Stimulated activated memory B cell treated with anti-CD40 and anti-IgM and Interleukin-4, amounts not matched to agents 10 μg/mL and 1 μg/mL and 100 μg/mL, for 72 hours (primary cell): ENCODE results near the gene CNTNAP2.
"Not testable (repeated sequence)": the region's sequence is repeated elsewhere in the genome, so short reads cannot be mapped to it uniquely, and the experiment has no call there.

ENCODE experiments used
- ATAC-seq: fragments of 150-1000 bp; cut with Tn5 transposase; 2 replicates; pipeline ENCODE4 v1.10.0; 2021
- H3K27ac Mint-ChIP-seq: one replicate; pipeline ENCODE4 v1.8.0; 2022; ENCODE audit warnings: mild to moderate bottlenecking, mixed read lengths
- H3K27me3 Mint-ChIP-seq: one replicate; pipeline ENCODE4 v1.8.0; 2022; ENCODE audit warnings: mixed read lengths
- H3K36me3 Mint-ChIP-seq: one replicate; pipeline ENCODE4 v1.8.0; 2022; ENCODE audit warnings: mixed read lengths
- H3K4me1 Mint-ChIP-seq: one replicate; pipeline ENCODE4 v1.8.0; 2022; ENCODE audit warnings: mixed read lengths
- H3K4me3 Mint-ChIP-seq: one replicate; pipeline ENCODE4 v1.8.0; 2022; ENCODE audit warnings: mild to moderate bottlenecking, moderate library complexity, mixed read lengths
- H3K9me3 Mint-ChIP-seq: one replicate; pipeline ENCODE4 v1.8.0; 2022; ENCODE audit warnings: mixed read lengths

The CNTNAP2 gene

DNA sequence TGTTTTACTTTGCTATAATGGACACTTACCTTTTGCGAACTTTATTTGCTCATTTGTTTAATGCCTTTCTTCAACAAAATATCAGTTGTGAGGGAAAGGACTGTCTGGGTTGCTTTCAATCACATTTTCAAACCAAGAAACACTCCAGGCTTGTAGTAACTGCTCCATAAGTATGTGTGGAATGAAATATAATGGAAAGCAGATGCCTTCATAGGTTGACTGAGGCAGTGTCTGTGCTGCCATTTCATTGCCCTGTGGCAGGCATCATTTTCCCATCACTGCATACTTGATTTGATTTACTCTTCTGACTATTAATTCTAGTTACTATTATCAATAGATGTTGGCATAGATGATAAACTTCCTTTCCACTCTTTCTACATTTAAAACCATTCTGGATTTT, 762.3 kb downstream of the CNTNAP2 start:
- Mint-ChIP-seq H3K27ac (no peak overlapping the region), H3K36me3 (no peaks in the 10 kb centered on the region), H3K9me3 (peaks cover 10% of the 10 kb centered on the region), H3K4me3 (no peak overlapping the region), H3K4me1 (no peaks in the 10 kb centered on the region), H3K27me3 (no peaks in the 10 kb centered on the region)
- ATAC-seq: no peak

DNA sequence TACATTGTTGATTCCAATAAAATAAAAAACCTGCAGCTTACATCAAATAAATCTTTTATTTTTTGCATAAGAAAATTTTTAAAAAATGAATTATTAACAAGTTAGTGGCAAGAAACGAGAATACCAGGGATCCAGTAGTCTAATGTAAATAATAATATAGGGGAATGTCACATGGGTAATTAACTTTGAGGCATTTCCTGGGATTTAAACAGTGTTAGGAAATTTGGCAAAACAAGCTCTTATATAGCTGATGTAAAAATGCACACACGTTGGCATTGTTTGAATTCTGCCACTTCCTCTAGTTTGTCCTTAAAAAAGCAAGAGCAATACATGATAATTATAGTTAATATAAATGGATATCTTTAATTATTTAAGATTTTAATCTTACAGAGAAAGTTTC, 768.6 kb downstream of the CNTNAP2 start:
- peaks cover 9% of the 10 kb centered on the region for H3K9me3 Mint-ChIP-seq
- no peak overlapping the region for H3K27ac Mint-ChIP-seq
- no peaks in the 10 kb centered on the region for H3K36me3 Mint-ChIP-seq
- H3K27me3 Mint-ChIP-seq: no peaks in the 10 kb centered on the region
- no peak overlapping the region for H3K4me3 Mint-ChIP-seq
- ATAC-seq: no peak
- no peaks in the 10 kb centered on the region for H3K4me1 Mint-ChIP-seq

DNA sequence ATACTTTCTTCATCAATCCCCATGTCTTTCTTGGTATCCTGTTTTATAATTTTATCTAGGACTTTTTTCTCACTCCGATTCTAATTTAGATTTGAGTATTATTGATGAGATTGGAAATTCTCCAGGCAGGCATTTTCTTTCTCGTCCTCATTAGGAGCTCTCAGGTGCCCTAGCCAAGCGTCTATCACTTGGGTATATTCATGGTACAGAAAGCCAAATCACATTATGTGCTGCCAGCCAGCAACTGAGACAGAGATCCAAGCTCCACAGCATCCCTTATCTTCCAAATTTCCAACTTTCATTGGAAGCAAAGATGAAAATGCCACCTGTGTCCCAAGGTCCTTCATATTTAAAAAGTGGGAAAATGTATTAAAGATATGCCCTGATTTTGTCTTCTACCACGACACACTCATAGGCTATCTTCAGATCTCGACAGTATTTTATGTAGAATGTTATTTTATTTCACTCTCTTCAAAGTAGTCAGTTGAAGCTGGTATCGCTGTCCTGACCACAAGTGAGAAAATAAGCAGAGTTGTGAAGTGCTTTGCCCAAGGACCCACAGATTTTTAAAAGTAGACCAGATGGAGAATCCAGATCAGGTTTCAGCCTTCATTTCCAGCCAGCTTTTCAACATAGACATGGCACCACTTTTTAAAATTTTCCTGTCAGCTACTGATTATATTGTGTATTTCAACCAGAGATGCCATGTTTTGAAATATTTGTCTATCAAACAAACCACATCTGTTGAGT, 773.4 kb downstream of the CNTNAP2 start:
- peaks cover 4% of the 10 kb centered on the region for H3K9me3 Mint-ChIP-seq
- no peaks in the 10 kb centered on the region for H3K36me3 Mint-ChIP-seq
- H3K4me1 Mint-ChIP-seq: no peaks in the 10 kb centered on the region
- H3K4me3 Mint-ChIP-seq: no peak overlapping the region
- no peak overlapping the region for H3K27ac Mint-ChIP-seq
- ATAC-seq: no peak
- no peaks in the 10 kb centered on the region for H3K27me3 Mint-ChIP-seq

DNA sequence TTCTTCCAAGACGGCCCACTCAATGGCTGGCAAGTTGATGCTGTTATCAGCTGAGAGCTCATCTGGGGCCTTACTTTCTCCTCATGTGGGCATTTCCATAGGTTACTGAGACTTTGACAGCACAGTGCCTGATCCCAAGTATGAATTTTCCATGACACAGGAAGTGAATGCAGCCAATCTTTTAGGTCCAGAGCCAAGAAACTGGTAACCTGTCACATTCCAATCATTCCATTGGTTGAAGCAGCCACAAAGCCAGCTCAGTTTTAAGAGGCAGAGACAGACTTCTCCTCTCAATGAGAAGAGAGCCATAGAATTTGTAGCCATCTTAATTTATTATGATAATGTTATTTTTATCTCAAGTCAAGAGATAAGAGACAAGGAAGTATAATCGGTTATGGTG, 775.5 kb downstream of the CNTNAP2 start:
- no peak overlapping the region for H3K4me3 Mint-ChIP-seq
- no peaks in the 10 kb centered on the region for H3K4me1 Mint-ChIP-seq

DNA sequence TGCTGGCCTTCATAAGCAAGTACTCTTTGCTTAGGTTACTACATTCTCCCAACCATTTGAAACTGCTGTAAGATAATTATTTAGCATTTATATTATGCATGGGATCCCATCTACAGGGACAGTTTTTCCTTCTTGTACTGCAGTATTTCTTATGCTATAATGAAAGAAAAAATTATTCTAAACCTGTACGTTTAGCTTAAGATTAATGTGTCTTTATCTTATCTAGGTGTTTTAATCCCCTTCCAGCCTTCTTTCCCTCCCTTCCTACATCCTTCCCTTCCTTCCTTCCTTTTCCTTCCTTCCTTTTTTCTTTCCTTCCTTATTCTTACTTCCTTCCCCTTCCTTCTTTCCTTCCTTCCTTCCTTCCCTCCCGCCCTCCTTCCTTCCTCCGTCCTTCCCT, 778.3 kb downstream of the CNTNAP2 start:
- ATAC-seq: no peak
- no peak overlapping the region for H3K27ac Mint-ChIP-seq
- no peaks in the 10 kb centered on the region for H3K36me3 Mint-ChIP-seq
- H3K4me1 Mint-ChIP-seq: no peaks in the 10 kb centered on the region
- H3K27me3 Mint-ChIP-seq: no peaks in the 10 kb centered on the region
- peaks cover 4% of the 10 kb centered on the region for H3K9me3 Mint-ChIP-seq
- no peak overlapping the region for H3K4me3 Mint-ChIP-seq

More for the DNA sequence above, 775.5 kb downstream of the CNTNAP2 start:
- no peak for ATAC-seq
- no peaks in the 10 kb centered on the region for H3K36me3 Mint-ChIP-seq
- no peak overlapping the region for H3K27ac Mint-ChIP-seq
- H3K9me3 Mint-ChIP-seq: peaks cover 4% of the 10 kb centered on the region
- H3K27me3 Mint-ChIP-seq: no peaks in the 10 kb centered on the region

DNA sequence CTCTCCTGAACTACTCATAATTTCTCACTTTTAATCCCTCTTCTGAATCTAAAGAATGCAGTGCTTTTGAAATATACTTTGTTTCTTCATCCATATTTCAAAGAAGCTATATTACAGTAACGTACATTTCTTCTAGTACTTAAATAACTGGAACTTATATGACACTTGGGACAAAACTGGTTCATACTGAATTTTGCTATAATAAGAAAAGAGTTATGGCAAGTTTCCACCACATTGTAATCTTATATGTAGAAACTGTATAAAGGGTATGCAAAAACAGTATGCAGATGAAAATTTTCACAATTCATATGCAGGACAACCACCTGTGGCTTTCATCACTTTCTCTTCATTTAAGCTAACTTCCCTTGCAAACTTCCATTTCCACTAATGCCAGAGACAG, 785.7 kb downstream of the CNTNAP2 start:
- Mint-ChIP-seq H3K4me1 (no peaks in the 10 kb centered on the region), H3K27me3 (no peaks in the 10 kb centered on the region)

DNA sequence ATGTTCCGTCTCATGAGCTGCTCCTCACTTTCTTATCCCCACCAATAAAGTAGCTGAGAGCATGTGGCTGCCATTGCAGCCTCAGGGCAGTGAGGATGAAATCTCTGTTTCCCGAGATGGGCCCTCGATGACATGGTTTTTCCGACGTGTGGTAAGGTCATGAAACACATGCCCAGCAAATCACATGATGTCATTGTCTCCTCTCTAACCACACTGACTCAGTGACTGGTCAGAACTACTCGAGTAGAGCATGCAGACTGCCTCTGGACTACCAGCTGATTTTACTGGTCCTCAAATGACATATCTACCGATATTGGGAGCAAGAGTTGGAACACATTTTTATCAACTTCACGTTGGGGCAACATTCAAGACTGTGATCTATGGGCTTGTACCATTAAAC, 786.1 kb downstream of the CNTNAP2 start:
- ATAC-seq: no peak
- Mint-ChIP-seq H3K36me3 (no peaks in the 10 kb centered on the region), H3K4me3 (no peak overlapping the region), H3K4me1 (no peaks in the 10 kb centered on the region), H3K27me3 (no peaks in the 10 kb centered on the region), H3K9me3 (no peaks in the 10 kb centered on the region), H3K27ac (no peak overlapping the region)

More for the DNA sequence above, 785.7 kb downstream of the CNTNAP2 start:
- H3K27ac Mint-ChIP-seq: no peak overlapping the region
- no peak for ATAC-seq
- H3K4me3 Mint-ChIP-seq: no peak overlapping the region
- H3K36me3 Mint-ChIP-seq: no peaks in the 10 kb centered on the region
- no peaks in the 10 kb centered on the region for H3K9me3 Mint-ChIP-seq

DNA sequence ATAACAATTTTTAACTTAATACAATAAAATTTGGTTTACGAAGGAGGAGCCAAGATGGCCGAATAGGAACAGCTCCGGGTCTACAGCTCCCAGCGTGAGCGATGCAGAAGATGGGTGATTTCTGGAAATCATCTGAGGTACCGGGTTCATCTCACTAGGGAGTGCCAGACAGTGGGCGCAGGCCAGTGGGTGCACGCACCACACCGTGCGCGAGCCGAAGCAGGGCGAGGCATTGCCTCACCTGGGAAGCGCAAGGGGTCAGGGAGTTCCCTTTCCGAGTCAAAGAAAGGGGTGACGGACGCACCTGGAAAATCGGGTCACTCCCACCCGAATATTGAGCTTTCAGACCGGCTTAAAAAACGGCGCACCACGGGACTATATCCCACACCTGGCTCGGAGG, 789.1 kb downstream of the CNTNAP2 start:
- H3K27ac Mint-ChIP-seq, H3K27me3 Mint-ChIP-seq, H3K4me1 Mint-ChIP-seq, H3K9me3 Mint-ChIP-seq, H3K4me3 Mint-ChIP-seq, H3K36me3 Mint-ChIP-seq, ATAC-seq: not testable (repeated sequence)

DNA sequence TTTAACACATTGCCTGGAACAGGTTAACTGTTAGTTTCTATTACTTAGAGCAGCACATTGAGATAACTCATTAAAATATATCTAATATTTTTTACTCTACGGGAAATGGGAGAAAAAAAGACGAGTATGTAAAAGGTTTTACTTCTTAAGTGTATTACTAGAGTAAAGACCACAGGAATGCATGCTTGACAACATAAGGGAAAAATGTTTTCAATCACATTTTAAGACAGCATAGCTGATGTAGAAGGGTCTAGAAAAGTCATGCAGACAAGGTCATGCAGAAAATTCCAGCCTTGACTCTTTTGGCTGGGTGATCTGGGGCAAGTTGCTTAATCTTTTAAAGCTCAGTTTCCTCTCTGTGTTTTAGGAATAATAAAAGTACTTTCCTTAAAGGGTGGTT, 806.2 kb downstream of the CNTNAP2 start:
- Mint-ChIP-seq H3K27ac (no peak overlapping the region), H3K4me3 (no peak overlapping the region), H3K9me3 (peaks cover 3% of the 10 kb centered on the region), H3K4me1 (no peaks in the 10 kb centered on the region), H3K36me3 (no peaks in the 10 kb centered on the region), H3K27me3 (no peaks in the 10 kb centered on the region)
- no peak for ATAC-seq

DNA sequence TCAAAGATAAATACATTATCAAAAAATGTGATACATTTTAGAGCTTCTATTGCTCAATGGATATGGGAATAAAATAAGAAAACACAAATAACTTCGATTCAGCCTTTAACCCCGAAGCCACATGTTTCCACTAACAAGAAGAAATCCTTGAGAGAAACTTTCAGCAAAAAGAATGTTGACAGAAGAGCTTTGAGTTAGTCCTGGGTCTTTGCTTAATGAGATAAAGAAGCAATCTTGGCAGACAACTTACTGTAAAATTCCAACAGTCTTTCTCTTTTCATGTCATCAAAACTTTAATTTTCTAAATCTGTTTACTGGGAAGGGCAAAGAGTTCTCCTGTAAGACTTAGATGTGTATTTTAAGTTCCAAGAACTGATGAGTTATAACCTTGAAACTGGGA, 810.2 kb downstream of the CNTNAP2 start:
- H3K36me3 Mint-ChIP-seq: no peaks in the 10 kb centered on the region
- no peak overlapping the region for H3K27ac Mint-ChIP-seq
- no peak overlapping the region for H3K4me3 Mint-ChIP-seq
- peaks cover 5% of the 10 kb centered on the region for H3K9me3 Mint-ChIP-seq
- no peaks in the 10 kb centered on the region for H3K4me1 Mint-ChIP-seq
- ATAC-seq: no peak
- no peaks in the 10 kb centered on the region for H3K27me3 Mint-ChIP-seq

DNA sequence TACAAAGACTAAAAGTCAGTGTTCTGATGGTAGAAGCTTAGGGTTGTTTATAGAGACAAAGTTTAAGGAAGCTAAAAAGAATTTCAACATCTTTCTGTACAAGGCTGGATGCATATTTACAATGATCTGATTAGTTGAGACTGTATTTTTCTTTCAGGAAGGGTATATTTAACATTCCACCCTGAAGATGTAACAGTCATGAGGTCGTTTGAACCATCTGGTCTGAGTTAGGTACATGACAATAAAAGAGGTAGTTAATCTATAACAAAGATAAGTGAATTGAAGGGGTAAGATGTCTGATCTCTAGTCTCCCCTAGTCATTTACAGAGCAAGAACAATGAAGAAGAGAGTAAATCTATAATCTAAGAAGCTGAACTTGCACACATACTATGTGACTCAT, 821.2 kb downstream of the CNTNAP2 start:
- H3K9me3 Mint-ChIP-seq: no peaks in the 10 kb centered on the region
- H3K4me1 Mint-ChIP-seq: no peaks in the 10 kb centered on the region
- no peak overlapping the region for H3K4me3 Mint-ChIP-seq
- no peaks in the 10 kb centered on the region for H3K36me3 Mint-ChIP-seq
- no peak overlapping the region for H3K27ac Mint-ChIP-seq
- ATAC-seq: no peak
- H3K27me3 Mint-ChIP-seq: no peaks in the 10 kb centered on the region

DNA sequence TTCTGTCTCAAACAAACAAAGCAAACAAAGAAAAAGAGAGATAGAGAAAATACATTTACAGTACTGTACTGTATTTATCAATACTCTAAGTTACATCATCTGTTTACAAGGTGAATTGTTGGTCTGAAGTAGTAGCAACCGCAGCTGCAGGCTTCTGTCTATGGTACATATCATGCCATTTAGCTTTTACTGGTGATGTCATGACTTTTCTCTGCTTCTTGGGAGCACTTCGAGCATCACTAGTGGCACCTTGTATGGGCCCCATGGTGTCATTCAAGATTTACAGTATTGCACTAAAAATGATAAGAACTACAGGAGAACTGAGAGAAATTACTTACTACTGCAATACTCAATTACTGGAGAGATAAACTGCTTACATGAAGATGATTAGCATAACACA, 826.9 kb downstream of the CNTNAP2 start:
- H3K4me3 Mint-ChIP-seq: no peak overlapping the region
- no peaks in the 10 kb centered on the region for H3K36me3 Mint-ChIP-seq
- H3K4me1 Mint-ChIP-seq: no peaks in the 10 kb centered on the region
- no peak overlapping the region for H3K27ac Mint-ChIP-seq
- ATAC-seq: no peak
- H3K9me3 Mint-ChIP-seq: peaks cover 8% of the 10 kb centered on the region
- H3K27me3 Mint-ChIP-seq: no peaks in the 10 kb centered on the region

DNA sequence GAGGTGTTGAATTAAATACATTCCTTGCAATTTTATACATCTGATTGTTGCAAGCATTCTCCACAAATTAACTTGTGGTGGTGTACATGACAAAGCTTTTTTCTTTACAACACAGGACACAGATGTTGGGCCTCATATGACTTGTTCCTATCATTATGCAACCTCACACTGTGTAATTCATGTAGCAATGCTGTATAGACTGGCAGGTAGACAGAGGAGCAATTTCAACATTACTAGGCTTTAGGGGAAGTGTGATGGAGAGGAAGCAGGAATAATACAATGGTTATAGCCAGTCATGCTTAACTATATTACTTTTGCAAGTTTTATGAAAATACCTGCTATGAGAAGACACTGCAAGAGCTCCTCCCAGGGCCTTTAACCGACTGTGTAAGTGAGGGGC, 832.1 kb downstream of the CNTNAP2 start:
- no peak overlapping the region for H3K4me3 Mint-ChIP-seq
- no peaks in the 10 kb centered on the region for H3K27me3 Mint-ChIP-seq
- peaks cover 8% of the 10 kb centered on the region for H3K9me3 Mint-ChIP-seq
- no peaks in the 10 kb centered on the region for H3K4me1 Mint-ChIP-seq
- no peak for ATAC-seq
- H3K27ac Mint-ChIP-seq: no peak overlapping the region
- H3K36me3 Mint-ChIP-seq: no peaks in the 10 kb centered on the region

DNA sequence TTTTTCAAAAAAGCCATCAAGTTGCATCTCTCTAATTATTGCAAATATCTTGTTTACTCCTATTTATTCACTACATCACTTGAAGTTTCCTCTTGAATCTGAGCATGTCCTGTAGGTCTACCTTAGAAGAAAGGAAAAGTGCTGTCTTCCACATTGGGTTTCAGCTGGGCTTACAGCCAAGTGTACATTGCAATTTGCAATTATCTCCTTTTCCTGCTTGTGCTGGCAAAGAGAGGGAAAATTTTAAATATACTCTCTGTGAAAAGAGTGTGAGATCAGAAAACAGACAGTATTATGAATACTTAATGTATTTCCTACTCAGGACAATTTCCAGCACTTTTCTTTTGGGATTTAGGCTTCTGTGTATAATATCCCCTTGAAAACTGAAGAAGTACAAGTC, 839.7 kb downstream of the CNTNAP2 start:
- H3K4me3 Mint-ChIP-seq: no peak overlapping the region
- peaks cover 2% of the 10 kb centered on the region for H3K9me3 Mint-ChIP-seq
- H3K4me1 Mint-ChIP-seq: no peaks in the 10 kb centered on the region
- no peaks in the 10 kb centered on the region for H3K27me3 Mint-ChIP-seq
- no peak for ATAC-seq
- no peaks in the 10 kb centered on the region for H3K36me3 Mint-ChIP-seq
- no peak overlapping the region for H3K27ac Mint-ChIP-seq

DNA sequence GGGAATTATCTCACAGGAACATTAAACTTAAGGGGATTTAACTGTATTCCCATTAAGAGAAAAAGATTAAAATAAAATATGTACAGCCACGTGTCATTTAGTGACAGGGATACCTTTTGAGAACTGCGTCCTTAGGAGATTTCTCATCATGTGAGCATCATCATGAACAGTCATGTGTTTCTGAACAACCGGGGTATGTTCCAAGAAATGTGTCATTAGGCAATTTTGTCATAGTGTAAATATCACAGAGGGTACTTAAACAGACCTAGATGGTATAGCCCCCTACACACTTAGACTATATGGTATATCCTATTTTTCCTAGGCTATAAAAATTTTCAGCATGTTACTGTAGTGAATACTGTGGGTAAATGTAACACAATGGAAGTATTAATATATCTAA, 840.3 kb downstream of the CNTNAP2 start:
- Mint-ChIP-seq H3K36me3 (no peaks in the 10 kb centered on the region), H3K4me1 (no peaks in the 10 kb centered on the region), H3K27me3 (no peaks in the 10 kb centered on the region), H3K4me3 (no peak overlapping the region), H3K27ac (no peak overlapping the region), H3K9me3 (peaks cover 2% of the 10 kb centered on the region)
- ATAC-seq: no peak

DNA sequence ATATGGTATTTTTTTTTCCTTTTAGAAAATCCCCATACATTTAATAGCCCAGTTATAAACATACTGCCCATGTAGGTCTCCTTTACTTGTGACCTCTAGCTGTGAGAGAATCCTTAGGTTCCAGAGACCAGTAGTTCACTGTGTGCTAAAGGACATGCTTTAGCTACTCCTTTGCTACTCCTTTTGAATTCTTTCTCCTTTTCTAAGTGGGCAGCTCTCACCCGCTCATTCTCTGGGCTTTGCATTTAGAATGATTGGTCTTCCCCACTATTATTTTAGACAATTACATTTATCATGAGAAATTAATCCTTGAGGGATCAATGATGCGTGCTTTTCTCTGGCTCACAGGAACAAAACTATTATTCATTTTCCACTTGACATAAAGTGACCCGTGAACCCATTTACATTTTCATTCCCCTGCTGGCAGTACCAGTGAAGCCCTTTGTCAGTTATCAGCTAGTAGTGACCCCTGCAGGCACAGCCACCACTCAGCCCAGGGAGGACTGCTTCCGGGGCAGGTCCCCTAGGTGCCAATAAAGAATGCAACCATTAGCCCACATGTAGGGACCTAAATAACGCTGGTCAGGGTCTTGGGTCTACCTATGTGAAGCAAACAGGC, 844.3 kb downstream of the CNTNAP2 start:
- H3K4me3 Mint-ChIP-seq: no peak overlapping the region
- H3K27me3 Mint-ChIP-seq: no peaks in the 10 kb centered on the region
- peaks cover 2% of the 10 kb centered on the region for H3K9me3 Mint-ChIP-seq
- no peak for ATAC-seq
- H3K4me1 Mint-ChIP-seq: no peaks in the 10 kb centered on the region
- no peak overlapping the region for H3K27ac Mint-ChIP-seq
- no peaks in the 10 kb centered on the region for H3K36me3 Mint-ChIP-seq
